Hindlimb muscle (tissue), 1 donor: Measurements from ENCODE around the gene BANP. TPM values are rescaled to one million over a fixed set of nuclear protein-coding genes. Genes with fewer than 3 reads are reported as not detected.
"Not testable (repeated sequence)": the region's sequence is repeated elsewhere in the genome, so short reads cannot be mapped to it uniquely, and the experiment has no call there.

Experiments
- DNase-seq: peaks from one replicate; pipeline ENCODE4 v3.0.0-alpha.2; 2013
- polyA plus RNA-seq: library from polyadenylated mRNA; unstranded; fragments of 120-200 nt; gene quantifications from one replicate; pipeline ENCODE4 v1.2.1, GENCODE V29; 2013; ENCODE audit not compliant: insufficient read length

BANP gene
- polyA plus RNA-seq, 1 donor = 16.9 TPM

DNA sequence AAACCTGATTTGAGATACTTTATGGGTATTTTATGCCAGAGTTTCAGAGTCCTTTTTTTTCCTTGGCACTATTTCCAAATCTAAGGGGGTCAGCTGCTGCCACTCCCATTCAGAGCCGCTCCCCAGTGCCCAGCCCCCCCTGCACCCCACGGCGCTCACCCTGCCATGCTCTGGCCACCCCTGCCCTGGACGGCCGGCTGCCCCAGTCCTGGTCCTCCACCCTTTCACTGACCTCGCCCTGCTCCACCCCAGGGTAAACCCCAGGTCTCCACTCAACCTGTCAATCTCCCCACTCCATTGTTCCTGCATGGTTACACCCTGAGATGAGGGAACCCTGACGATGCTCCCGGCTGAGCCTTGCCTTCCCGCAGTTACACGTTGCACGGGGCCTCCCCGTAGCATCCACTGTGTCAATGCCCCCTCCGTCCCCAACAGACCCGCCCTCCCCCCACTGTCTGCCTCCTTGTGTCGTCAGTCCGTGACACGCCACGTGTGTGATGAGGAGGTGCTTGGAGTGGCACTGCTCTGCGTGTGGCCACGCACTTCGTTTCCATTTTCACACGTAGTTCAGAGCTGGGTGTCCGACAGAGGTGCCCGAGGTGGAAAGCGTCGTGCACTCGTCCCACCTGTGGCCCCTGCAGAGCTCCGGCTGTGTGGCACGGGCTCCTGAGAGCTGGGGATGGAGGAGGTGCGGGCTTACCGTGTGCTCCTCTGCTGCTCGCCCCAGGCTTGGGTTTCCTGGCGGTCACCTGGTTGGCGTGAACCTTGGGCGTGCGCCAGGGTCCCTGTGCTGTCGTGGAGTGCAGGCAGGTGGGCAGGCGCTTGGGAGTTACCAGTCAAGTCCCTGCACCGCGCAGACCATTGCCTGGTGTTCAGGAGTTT is 116.5 kb downstream of the BANP start:
- DNase-seq = no peak

DNA sequence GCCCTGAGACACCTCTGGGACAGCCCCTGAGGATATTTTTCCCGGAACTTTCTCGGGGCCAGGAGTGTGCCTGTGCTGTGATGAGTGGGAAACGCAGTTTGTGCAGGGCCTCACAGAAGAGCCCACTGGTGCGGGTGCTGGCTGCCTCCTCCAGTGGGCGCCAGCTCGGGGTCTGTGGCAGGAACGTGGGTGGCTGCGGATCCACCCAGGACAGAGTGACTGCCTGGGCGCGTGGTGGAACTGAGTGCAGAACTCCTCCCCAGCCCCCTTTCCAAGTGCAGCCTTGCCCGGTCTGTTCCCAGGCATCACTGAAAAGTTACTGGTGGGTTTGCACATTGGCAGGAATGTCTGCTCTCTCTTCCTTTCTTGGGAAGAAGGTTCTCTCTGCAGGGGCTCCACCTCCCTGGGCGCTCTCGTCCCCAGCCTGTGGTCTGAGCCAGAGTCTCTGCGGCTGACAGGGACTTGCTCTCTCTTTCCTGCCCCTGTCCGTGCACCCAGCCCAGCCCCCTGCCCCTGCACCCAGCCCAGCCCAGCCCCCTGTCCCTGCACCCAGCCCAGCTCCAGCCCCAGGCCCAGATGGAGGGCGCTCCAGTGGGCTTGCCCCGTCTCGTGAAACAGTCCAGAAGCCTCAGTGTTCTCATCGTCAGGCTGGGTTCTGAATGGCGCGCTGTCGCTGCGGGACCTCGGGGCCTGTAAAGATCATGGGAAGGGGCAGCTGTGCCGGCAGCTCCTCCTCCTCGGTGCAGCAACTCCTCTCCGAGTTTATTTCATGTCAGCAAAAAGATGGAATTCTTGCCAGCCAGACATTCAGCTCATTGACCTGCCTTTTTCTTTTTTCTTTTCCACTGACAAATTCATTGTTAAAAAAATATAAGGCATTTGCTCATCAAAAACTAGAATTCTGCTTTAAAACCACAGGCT is 117.5 kb downstream of the BANP start:
- DNase-seq = no peak

DNA sequence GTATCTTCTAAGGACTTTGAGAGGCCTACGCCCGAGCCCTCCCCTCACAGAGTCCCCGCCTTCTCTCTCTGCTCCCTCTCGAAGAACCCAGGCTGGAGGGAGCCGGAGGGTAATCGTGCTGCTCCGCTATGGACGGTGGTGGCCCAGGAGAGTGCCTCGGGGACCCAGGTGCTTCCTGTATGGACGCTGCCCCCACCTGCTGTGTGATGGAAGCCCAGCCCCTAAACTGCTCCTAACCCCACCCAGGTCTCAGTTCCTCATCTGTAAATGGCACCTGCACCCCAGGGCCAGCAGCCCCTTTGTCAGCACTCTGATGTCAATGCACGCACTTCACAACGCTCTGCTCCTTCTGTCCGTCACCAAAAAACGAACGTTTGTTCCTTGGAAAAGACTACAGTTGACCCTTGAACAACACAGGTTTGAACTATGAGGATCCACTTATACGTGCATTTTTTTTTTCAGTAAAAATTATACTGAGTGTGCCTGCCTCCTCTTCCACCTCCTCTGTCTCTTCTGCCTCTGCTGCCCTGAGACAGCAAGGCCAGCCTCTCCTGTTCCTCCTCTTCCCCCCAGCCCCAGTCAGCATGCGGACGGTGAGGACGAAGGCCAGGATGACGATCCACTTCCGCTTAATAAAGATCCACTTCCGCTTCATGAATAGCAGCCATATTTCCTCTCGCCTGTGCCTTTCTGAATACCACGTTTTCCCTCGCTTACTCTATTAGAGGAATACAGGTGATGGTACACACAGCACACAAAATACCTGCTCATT is 118.3 kb downstream of the BANP start:
- DNase-seq = no peak

DNA sequence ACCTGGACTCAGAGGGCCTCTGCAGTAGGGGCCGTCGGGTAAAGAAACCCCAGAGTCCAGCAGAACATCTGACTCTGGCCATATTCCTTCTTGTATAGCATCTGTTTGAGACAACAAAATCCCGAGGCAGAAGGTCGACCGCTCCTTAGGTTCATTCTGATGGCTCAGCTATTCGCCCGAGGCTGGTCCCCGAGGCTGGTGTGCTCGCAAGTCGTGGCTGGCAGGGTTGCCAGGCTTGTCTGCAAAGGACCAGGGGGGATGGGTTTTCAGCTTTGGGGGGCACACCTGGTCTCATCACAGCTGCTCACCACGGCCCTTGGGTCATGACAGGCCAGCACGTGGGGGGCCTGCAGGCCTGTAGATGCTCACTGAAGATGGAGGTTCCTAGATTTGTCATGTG is 119.1 kb downstream of the BANP start:
- no peak for DNase-seq

DNA sequence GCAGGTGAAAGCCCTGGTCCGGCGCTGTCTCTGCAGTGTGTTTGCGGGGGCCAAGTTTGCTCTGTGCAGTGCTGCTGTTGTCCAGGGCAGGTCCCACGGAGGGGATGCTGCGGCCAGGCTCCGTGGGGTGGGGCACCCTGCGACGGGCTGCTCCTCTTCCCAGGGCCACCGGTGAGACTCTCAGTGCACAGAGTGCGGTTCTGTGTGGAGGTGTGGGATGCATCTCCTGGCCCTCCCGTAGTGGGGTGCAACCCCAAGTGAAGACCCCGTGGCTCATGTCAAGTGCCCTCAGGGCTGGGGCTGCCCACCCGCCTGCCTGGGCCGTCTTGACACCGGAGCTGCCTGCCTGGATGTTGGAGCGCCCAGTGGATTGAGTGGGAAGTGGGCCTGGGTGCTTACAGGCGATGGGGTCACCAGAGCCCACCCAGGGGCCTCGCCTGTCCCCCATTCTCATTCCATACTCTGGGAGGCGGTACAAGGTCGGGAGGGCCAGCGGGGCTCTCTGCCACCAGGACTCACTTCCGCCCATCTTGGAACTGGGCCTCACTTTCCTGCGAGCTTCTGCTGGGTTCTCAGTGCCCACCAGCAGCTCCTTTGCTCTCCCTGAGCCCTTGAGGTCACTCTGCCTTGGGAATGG is 119.9 kb downstream of the BANP start:
- DNase-seq = no peak

DNA sequence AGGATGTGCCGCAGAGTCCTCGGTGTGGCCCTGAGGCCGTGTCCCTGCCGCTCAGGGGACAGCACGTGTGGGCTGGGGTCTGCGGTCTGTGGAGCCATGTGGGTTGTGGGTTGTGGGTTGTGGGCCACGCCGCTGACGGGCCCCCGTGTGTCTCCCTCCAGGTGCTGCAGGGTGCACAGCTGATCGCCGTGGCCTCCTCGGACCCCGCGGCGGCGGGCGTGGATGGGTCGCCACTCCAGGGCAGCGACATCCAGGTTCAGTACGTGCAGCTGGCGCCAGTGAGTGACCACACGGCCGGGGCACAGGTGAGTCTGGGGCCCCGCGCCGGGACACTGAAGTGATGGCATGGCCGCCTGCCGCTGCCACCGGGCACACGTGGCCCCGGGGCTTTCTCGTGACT is 120.7 kb downstream of the BANP start:
- DNase-seq = no peak

DNA sequence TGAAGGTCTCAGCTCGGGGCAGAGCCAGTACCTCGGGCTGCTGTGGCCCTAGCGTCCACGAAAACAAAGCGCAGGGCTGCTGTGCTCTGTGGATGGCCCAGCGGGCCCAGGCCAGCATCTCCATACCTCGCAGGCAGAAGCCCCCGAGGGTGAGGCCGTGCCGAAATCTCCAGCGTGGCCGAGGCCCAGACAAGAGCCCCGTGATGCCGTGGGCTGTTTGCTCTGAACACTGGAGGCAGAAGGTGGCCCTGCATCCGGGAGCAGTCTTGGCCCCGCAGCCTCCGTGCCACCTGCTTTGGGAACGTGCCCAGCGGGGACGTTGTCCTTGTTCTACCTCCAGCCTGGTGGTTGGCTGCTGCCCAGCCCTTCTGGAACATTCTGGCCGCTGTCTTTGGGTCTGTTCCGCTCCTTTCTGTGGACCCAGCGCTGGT is 121.4 kb downstream of the BANP start:
- no peak for DNase-seq

DNA sequence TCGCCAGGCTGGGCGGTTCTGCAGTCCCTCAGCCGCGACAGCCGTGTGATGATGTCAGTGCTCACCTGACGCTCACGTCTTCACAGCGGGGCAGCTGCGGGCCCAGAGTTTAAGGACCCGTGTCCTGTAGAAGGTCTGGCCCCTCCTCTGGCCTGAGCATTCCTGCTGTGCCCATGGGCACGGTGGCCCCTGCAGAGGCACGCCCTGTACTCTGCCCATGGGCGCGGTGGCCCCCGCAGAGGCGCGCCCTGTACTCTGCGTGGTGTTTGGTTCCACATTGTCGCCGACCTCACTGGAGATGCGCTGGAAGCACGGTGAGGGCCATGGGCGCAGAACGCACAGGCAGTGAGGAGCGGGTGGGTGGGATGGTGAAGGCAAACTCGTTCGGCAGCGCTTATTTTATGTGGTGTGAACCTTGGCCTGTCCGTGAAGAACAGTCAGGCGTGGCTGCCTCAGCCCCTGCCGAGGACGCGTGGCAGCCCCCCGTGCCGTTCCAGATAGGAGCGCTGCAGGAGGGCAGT is 122.0 kb downstream of the BANP start:
- DNase-seq = no peak

DNA sequence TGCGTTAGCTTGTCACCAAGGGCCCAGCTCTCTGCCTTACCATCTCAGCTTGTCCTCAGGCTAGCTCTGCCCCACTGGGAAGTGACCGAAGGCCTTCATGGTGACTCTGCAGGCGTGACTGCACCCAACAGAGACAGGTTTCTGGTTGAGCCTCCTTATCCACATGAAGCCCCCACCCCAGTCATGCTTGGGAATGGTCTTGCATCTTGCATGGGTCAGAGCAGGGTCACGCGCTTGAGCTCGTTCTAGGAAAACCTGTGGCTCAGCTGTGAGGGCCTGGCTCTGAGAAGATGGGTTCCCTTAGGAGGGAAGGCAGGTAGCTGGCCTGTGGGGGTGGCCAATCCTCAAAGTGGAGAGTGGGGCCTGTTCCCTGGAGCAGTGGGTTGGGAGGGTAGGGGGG is 122.8 kb downstream of the BANP start:
- no peak for DNase-seq

DNA sequence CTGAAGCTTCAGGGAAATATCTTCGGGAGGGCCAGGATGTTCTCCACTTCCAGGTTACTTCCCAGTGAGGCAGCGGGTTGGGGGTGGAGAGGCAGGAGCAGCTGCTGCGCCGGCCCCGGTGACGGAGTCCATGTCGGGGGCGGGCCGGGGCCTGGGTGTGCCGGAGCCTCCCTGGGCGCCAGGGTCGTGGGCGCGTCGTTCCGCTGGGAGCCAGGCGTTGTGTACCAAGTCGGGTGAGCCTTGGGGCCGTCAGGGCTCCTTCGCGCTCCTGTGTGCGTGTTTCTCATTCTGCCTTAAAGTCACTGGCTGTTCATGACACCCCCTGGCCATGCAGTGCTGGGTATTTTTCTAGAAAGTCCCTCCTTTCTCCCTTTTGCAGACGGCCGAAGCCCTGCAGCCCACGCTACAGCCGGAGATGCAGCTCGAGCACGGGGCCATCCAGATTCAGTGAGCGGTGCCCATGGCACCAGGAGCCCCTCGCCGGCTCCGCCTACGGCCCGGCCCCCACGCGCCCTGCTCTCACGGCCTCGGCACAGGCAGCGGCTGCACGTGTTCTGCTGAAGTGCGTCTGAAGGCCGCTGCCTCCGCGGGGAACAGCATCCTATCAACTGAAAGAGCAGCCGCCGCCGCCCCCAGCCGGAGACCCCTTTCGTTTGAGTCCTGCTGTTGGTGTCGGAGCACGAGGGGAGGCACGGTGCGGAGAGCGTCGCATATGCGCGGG is 125.1 kb downstream of the BANP start:
- DNase-seq = no peak

DNA sequence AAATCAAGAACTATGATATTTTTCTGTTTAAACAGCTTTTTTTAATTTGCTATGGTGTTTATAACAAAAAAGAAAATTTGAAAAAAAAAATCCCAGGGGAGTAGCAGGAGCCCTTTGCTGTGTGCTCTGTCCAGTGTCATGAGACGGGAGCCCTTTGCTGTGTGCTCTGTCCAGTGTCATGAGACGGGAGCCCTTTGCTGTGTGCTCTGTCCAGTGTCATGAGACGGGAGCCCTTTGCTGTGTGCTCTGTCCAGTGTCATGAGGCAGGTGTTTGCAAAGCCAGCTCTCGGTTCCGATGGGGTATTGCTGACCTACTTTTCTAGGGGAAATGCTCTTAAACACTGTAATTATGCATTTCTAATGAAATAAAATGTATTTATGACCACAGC is 125.7 kb downstream of the BANP start:
- DNase-seq = not testable (repeated sequence)

DNA sequence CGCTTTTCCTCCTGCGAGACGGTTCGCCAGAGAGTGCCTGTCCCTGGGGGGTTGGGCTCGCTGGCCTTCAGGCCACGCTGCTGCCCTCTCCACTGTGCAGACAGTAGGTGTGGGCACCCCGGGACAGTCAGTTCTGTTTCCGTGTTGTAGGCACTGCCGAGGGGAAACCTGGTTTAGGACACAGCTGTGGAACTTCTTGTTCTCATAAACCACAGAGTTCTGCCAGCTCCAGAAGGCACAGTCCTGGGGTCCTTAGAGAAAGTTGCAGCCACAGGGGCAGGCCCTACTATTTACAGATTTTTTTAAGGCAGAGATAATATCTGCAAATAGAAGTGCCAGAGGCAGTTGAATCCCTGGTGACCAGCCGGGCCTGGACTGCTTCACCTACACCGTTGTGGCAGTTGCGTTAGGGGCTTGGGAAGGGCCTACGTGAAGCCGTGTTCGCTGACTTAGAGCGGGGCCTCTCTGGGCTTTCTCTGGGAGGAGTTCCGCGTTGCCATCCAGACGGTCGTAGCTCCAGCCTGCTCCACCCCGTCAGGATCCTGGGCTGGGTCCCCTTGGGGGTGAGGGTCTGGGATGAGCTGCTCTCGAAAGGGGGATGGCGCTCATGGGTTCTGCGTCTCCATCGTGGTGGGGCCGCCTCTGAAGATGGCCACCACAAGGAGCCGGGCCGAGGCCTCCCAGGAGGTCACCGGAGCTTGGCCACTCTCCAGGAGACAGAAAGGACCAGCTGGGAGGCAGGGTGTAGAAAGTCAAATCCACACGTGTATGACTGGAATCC is 126.3 kb downstream of the BANP start:
- no peak for DNase-seq

DNA sequence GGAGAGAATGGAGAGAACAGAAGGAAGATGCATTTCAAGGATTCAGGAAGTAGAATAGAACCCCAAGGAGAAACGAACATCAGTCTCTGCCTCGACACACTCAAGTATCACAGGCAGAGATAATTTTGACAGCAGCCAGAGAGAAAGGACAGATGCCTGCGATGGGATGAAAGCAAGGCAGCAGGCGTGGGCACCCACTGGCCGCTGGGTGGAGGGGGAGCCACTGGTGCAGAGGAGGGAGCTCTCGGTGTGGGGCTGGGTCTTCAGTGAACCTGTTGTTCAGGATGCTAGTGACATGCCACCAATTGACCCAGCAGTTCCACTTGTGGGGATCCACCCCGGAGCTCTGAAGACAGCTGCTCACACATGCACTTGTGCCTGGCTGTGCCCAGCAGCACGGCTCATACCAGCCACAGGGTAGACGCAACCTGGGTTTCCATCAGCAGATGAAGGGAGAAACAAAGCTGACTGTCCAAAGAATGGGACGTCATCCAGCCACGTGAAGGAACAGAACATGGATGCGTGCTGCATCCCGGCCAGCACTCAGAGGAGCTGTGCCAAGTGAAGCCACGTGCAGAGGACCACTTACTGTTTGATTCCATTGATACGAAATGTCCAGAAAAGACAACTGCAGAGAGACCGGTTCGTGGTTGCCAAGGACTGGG is 127.0 kb downstream of the BANP start:
- DNase-seq = no peak

DNA sequence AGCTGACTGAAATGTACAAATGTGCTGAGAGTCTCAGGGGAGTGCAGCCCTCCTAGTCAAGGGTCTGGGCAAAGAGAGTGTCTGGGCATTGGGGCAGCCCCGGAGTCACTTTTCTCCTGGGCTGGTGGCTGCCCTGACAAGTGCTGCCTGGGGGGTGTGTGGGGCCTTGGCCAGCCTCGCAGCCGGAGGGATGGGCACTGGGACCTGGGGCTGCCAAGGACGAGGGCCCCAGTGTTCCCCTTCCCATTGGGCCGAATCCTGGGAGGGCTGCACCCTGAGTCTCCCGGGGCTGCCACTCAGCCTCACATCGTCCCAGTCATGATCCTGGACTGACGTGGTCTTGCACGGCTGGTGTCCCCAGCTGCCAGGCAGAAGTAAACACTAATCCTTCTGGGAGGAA is 132.3 kb downstream of the BANP start:
- DNase-seq = no peak

DNA sequence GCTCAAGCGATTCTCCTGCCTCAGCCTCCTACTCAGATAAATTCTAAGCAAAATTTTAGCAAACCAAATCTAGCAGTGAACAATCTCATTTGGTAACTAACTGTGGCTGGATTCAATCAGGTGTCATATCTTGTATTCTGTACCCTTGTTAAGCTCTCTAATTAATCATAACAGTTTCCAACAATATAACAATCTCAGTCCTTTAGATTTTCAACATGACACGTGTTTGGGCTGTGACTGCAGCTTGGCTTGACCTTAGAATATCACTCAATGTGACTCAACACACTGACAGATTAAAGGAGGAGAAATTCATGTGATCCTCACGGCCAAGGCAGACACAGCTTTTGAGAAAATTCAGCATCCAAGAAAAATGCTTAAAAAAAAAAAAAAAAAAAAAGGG is 133.6 kb downstream of the BANP start:
- DNase-seq = no peak

DNA sequence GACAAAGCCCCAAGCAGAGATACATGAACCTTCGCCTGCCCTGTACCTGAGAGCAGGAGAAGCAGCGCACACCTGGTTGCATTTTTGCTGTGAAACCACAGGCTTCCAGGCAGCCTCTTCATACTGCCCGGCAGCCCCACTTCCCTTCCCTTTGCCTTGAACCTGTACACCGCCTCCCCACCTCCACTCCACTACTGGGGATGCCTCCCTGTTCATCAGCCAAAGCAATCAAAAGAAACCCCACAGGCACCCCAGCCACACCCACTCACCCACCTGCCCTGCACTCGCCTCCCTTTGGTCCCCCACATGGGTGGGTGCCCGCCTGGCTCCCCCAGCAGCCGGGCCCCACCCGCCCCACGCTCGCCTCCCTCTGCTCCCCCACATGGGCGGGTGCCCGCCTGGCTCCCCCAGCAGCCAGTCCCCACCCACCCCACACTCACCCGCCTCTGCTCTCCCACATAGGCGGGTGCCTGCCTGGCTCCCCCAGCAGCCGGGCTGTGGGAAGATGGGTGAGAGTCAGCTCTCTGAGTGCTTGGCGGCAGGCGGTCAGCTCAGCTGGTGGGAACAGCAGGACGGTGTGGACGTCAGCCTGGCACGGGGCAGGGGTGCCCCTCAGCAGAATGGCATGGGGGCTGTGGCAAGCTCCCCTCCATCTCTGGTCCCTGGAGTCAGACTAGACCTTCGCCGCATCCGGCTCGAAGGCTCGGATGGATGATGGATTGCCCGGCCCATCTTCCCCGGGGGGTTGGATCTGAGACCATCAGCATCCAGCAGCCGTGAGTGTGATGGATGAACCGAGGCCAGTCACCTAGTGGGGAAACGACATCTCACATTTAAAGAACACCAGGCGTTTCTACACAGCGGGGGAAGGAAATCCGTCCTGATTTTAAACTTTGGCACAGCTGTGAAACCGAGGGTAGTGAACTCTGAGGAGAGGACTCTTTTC is 135.6 kb downstream of the BANP start:
- DNase-seq = no peak

DNA sequence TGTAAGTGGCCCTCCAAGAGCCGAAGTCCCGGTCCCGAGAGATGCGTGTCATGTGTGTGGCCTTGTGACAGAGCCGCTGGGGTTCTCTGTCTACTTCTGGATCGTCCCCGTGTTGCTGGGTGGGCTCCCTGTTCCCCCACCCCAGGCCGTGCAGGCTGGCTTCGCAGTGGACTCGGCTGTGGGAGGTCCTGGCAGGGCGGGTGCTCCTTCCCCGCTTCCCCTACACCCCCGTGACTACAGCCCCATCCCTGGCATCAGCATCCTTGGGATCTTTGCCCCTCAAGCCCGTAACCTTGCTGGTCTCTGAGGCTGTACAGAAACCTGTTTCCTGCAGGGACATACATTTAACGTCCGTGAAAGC is 136.3 kb downstream of the BANP start:
- DNase-seq = no peak

DNA sequence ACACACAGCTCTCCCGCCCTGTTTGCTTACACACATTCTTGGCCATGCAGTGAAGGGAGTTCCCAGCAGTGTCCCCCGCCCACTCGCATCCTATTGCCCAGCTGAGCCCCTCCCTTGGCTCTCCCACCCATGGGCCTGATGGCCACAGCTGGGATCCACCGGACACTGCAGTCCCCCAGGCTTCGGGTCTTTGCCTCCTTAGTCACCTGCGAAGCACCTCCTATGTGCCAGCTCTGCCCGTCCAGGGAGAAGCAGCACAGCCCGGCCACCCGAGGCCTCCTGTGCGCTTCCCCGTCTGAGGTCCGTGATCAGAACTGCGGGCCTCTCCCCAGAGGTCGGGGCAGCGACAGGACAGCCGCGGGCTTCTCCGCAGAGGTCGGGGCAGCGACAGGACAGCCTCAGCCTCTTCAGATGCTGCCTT is 136.9 kb downstream of the BANP start:
- no peak for DNase-seq

DNA sequence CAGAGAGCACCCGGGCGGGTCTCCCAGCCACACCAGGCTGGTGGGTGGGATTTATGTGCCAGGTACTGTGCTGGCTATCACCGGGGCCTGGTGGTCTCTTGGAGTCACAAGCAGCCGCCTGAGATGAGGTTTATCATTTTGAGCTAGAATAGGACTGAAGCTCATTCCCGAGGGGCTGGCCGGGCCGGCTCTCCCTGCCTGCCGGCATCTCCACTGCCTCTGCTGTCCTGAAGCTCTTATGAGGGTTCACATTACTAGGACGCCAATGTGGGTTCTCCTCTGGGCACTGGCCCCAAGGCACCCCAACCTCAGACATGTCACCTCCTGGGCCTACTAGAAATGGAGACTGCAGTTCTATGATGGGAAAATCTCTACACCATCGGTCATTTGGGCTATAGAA is 137.4 kb downstream of the BANP start:
- DNase-seq = not testable (repeated sequence)
